A549 (cell line): ENCODE data around the gene SARDH. TPM values are rescaled to one million over a fixed set of nuclear protein-coding genes. Genes with fewer than 3 reads are reported as not detected.
A peak's percentile ranks its signal among the peaks of the same experiment; 100 is the strongest.

Experiments used
- ATAC-seq, 2 experiments: fragments of 200-7000 bp in 1 of 2; fragments of >200 bp in 1 of 2; cut with Nextera tagmentation in 1 of 2; cut with Tn5 transposase in 1 of 2; 3 replicates each; pipeline versions ENCODE4 v1.8.0 to v1.9.1; 2018 to 2020; ENCODE audit warnings: mild to moderate bottlenecking in 1 of 2, moderate library complexity in 1 of 2
- CTCF ChIA-PET: fragments of 300-600 bp; sonication (Branson Sonifier 250); formaldehyde crosslinking; extraction: SDS; loops from one replicate; lab custom pipeline; 2021; ENCODE audit warnings: antibody characterized with exemption, inconsistent platforms; lab: Yijun Ruan, JAX
- POLR2A ChIA-PET: fragments of 350-600 bp; formaldehyde crosslinking; extraction: SDS; loops from one replicate; lab custom pipeline; 2021; ENCODE audit warnings: antibody characterized with exemption, inconsistent platforms; lab: Yijun Ruan, JAX
- DNase-seq, 2 experiments: peaks; one replicate each; pipeline versions ENCODE4 v3.0.0 to v3.0.0-alpha.2; 2011 to 2016; ENCODE audit warnings: low read depth in 1 of 2, low spot score in 1 of 2
- FAIRE-seq: peaks from 2 replicates; lab custom pipeline; 2011; peaks lifted over from hg19 to GRCh38; lab: Jason Lieb, UNC
- H3K27ac ChIP-seq, 2 experiments: fragments of >200 bp; sonication (Bioruptor Twin); formaldehyde crosslinking; 3 replicates each; pipeline ENCODE4 v1.5.1; 2016 to 2017
- H3K4me1 ChIP-seq: fragments of >200 bp; sonication (Bioruptor Twin); formaldehyde crosslinking; 3 replicates; pipeline ENCODE4 v1.6.1; 2016
- H3K4me2 ChIP-seq: fragments of >200 bp; sonication (Bioruptor Twin); formaldehyde crosslinking; 3 replicates; pipeline ENCODE4 v1.6.1; 2016
- H3K4me3 ChIP-seq: fragments of >200 bp; sonication (Bioruptor Twin); formaldehyde crosslinking; 3 replicates; pipeline ENCODE4 v1.5.1; 2016
- H3K9me3 ChIP-seq: fragments of >200 bp; sonication (Bioruptor Twin); formaldehyde crosslinking; 3 replicates; pipeline ENCODE4 v1.6.1; 2016
- BHLHE40 ChIP-seq: IDR thresholded peaks from 2 replicates; pipeline ENCODE4 v1.6.1; 2012; ENCODE audit warnings: low read depth, low read length, inconsistent platforms
- CBX2 ChIP-seq: fragments of 200-600 bp; sonication (generic); IDR thresholded peaks from 2 replicates; pipeline ENCODE4 v1.6.1; 2016; ENCODE audit warnings: low read depth, mild to moderate bottlenecking, borderline replicate concordance
- CEBPB ChIP-seq, 2 experiments: fragments of >200 bp in 1 of 2; sonication (Bioruptor Twin) in 1 of 2; formaldehyde crosslinking in 1 of 2; IDR thresholded peaks; 2 replicates each; pipeline ENCODE4 v1.6.1; 2012 to 2016
- CHD4 ChIP-seq: fragments of 200-600 bp; sonication (generic); IDR thresholded peaks from 2 replicates; pipeline ENCODE4 v1.6.1; 2016; ENCODE audit warnings: antibody characterized with exemption, mild to moderate bottlenecking, borderline replicate concordance
- EHF ChIP-seq: fragments of 250-450 bp; sonication (Bioruptor Pico); IDR thresholded peaks from 2 replicates; pipeline ENCODE4 v1.5.0; 2020; ENCODE audit warnings: mild to moderate bottlenecking
- EHMT2 ChIP-seq: fragments of 200-600 bp; sonication (generic); IDR thresholded peaks from 2 replicates; pipeline ENCODE4 v1.6.1; 2016; ENCODE audit warnings: antibody characterized with exemption, low read depth, mild to moderate bottlenecking, moderate library complexity
- EP300 ChIP-seq, 2 experiments: fragments of >200 bp; sonication (Bioruptor Twin); formaldehyde crosslinking; IDR thresholded peaks; 2 replicates in 1 of 2; 3 replicates in 1 of 2; pipeline ENCODE4 v1.6.1; 2016 to 2017
- ESRRA ChIP-seq: fragments of 150-350 bp; IDR thresholded peaks from 2 replicates; pipeline ENCODE4 v1.6.1; 2014; ENCODE audit warnings: mild to moderate bottlenecking, low read length, borderline replicate concordance
- FOSB ChIP-seq: fragments of 250-450 bp; sonication (Bioruptor Pico); IDR thresholded peaks from 2 replicates; pipeline ENCODE4 v1.5.0; 2020; ENCODE audit warnings: mild to moderate bottlenecking, moderate library complexity
- HEYL ChIP-seq: fragments of 250-450 bp; sonication (Bioruptor Pico); IDR thresholded peaks from 2 replicates; pipeline ENCODE4 v1.8.0; 2021; ENCODE audit warnings: mild to moderate bottlenecking, moderate library complexity
- JUNB ChIP-seq: fragments of >200 bp; sonication (Bioruptor Twin); formaldehyde crosslinking; IDR thresholded peaks from 2 replicates; pipeline ENCODE4 v1.6.1; 2016
- KDM5A ChIP-seq: fragments of 200-600 bp; sonication (generic); IDR thresholded peaks from 2 replicates; pipeline ENCODE4 v1.6.1; 2016; ENCODE audit warnings: antibody characterized with exemption, mild to moderate bottlenecking
- MAFK ChIP-seq: fragments of 450-650 bp; IDR thresholded peaks from 2 replicates; pipeline ENCODE4 v1.6.1; 2014; ENCODE audit not compliant: partially characterized antibody
- PHF8 ChIP-seq: fragments of 200-600 bp; sonication (generic); IDR thresholded peaks from 2 replicates; pipeline ENCODE4 v1.6.1; 2016; ENCODE audit warnings: low read depth, mild to moderate bottlenecking, antibody characterized with exemption, moderate library complexity, borderline replicate concordance
- POLR2A ChIP-seq: IDR thresholded peaks from 2 replicates; pipeline ENCODE4 v1.6.1; 2012; ENCODE audit warnings: mild to moderate bottlenecking, low read length
- RARB ChIP-seq: fragments of 250-450 bp; sonication (Bioruptor Pico); IDR thresholded peaks from 2 replicates; pipeline ENCODE4 v1.8.0; 2021; ENCODE audit warnings: mild to moderate bottlenecking, moderate library complexity
- TFCP2L1 ChIP-seq: fragments of 250-450 bp; sonication (Bioruptor Pico); IDR thresholded peaks from 2 replicates; pipeline ENCODE4 v1.5.0; 2021; ENCODE audit warnings: mild to moderate bottlenecking
- ZC3H11A ChIP-seq: fragments of 450-650 bp; IDR thresholded peaks from 2 replicates; pipeline ENCODE4 v1.6.1; 2014; ENCODE audit warnings: antibody characterized with exemption, mild to moderate bottlenecking
- ZNF302 ChIP-seq: fragments of 250-450 bp; sonication (Bioruptor Pico); IDR thresholded peaks from 2 replicates; pipeline ENCODE4 v1.9.0; 2021; ENCODE audit warnings: inconsistent platforms, mild to moderate bottlenecking, moderate library complexity
- WGBS: methylation state at CpG from one replicate; pipeline ENCODE4 v1.1.6; 2017; ENCODE audit errors: missing lambda C conversion rate; 5-methylcytosine and 5-hydroxymethylcytosine counted together
- polyA plus RNA-seq, 4 experiments: library from polyadenylated mRNA; depleted of rRNA in 3 of 4; stranded (reverse); fragments of >200 nt; fragmentation: RNase III in 1 of 4; extraction: RNeasy Plus Mini Kit Qiagen cat#74134 plus additional on column Dnase treatment in 1 of 4; gene quantifications; 2 replicates in 3 of 4; 3 replicates in 1 of 4; pipeline ENCODE4 v1.2.3, GENCODE V29; 2011 to 2017
- TF ChIP-seq, protein P1 (sequence below): fragments of 450-650 bp; IDR thresholded peaks from 2 replicates; pipeline ENCODE4 v1.6.1; 2014; ENCODE audit warnings: antibody characterized with exemption
- TF ChIP-seq, protein P2 (sequence below): fragments of 150-350 bp; IDR thresholded peaks from 2 replicates; pipeline ENCODE4 v1.6.1; 2014; ENCODE audit warnings: low read depth, mild to moderate bottlenecking, low read length
- TF ChIP-seq, protein P3 (sequence below): fragments of >200 bp; sonication (Bioruptor Twin); formaldehyde crosslinking; IDR thresholded peaks from 3 replicates; pipeline ENCODE4 v1.6.1; 2016
- TF ChIP-seq, protein P4 (sequence below): fragments of 250-450 bp; sonication (Bioruptor Pico); IDR thresholded peaks from 2 replicates; pipeline ENCODE4 v1.5.0; 2020; ENCODE audit warnings: low read depth, mild to moderate bottlenecking, moderate library complexity
- TF ChIP-seq, protein P5 (sequence below): fragments of 250-450 bp; sonication (Bioruptor Pico); IDR thresholded peaks from 2 replicates; pipeline ENCODE4 v1.5.0; 2021; ENCODE audit warnings: mild to moderate bottlenecking, moderate library complexity, borderline replicate concordance
- TF ChIP-seq, protein P6 (sequence below): fragments of >200 bp; sonication (Bioruptor Twin); formaldehyde crosslinking; IDR thresholded peaks from 2 replicates; pipeline ENCODE4 v1.6.1; 2016

The SARDH gene
- polyA plus RNA-seq, 2 of the 4 experiments (the other 2 are of a cell fraction), result 0.08 TPM; not detected in 1

DNA sequence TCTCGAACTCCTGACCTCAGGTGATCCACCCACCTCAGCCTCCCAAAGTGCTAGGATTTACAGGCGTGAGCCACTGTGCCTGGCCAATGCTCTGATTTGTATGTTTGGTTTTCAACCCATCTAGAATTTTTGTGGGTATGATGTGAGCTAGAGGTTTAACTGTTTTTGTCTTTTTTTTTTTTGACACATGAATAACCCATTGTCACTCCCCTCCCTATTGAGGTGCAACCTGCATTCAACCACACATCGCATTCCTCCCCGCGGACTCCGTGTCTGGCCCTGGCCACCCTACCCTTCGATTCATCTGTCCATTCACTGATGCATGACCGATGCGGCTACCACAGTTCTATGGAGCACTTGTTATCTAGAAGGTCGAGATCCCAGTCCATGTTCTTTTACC is 119.4 kb downstream of the SARDH start:
- TF ChIP-seq KDM5A, result no peak
- TF ChIP-seq EP300 (IDR thresholded peaks at IDR 0.05), result no peak
- no peak for TF ChIP-seq CEBPB (IDR thresholded peaks at IDR 0.05)
- no peak for TF ChIP-seq PHF8
- TF ChIP-seq RARB (CRISPR knock-in tag), result no peak
- TF ChIP-seq CHD4, result no peak
- TF ChIP-seq, protein P1, sequence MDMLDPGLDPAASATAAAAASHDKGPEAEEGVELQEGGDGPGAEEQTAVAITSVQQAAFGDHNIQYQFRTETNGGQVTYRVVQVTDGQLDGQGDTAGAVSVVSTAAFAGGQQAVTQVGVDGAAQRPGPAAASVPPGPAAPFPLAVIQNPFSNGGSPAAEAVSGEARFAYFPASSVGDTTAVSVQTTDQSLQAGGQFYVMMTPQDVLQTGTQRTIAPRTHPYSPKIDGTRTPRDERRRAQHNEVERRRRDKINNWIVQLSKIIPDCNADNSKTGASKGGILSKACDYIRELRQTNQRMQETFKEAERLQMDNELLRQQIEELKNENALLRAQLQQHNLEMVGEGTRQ, result no peak
- TF ChIP-seq JUNB, result no peak
- no peak for TF ChIP-seq HEYL (CRISPR knock-in tag)
- TF ChIP-seq, protein P2, sequence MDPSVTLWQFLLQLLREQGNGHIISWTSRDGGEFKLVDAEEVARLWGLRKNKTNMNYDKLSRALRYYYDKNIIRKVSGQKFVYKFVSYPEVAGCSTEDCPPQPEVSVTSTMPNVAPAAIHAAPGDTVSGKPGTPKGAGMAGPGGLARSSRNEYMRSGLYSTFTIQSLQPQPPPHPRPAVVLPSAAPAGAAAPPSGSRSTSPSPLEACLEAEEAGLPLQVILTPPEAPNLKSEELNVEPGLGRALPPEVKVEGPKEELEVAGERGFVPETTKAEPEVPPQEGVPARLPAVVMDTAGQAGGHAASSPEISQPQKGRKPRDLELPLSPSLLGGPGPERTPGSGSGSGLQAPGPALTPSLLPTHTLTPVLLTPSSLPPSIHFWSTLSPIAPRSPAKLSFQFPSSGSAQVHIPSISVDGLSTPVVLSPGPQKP, result no peak
- TF ChIP-seq EHF (CRISPR knock-in tag), result no peak
- no peak for TF ChIP-seq CBX2
- TF ChIP-seq ZC3H11A, result no peak
- TF ChIP-seq, protein P3, sequence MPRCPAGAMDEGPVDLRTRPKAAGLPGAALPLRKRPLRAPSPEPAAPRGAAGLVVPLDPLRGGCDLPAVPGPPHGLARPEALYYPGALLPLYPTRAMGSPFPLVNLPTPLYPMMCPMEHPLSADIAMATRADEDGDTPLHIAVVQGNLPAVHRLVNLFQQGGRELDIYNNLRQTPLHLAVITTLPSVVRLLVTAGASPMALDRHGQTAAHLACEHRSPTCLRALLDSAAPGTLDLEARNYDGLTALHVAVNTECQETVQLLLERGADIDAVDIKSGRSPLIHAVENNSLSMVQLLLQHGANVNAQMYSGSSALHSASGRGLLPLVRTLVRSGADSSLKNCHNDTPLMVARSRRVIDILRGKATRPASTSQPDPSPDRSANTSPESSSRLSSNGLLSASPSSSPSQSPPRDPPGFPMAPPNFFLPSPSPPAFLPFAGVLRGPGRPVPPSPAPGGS, result no peak
- TF ChIP-seq, all 56 proteins: peak for 0
- POLR2A ChIA-PET, result no interaction called here
- Histone ChIP-seq H3K9me3 (peaks cover 7% of the 10 kb centered on the region; the same call in 2 of the 3 replicates), H3K4me3 (no peak overlapping the region), H3K4me2 (no peak overlapping the region), H3K4me1 (no peaks in the 10 kb centered on the region), H3K27ac (no peak overlapping the region)
- ATAC-seq, result no peak
- no peak for DNase-seq
- 55% methylated on average over 10 of the region's 10 CpGs for WGBS
- no peak for FAIRE-seq
- CTCF ChIA-PET, result interaction anchor here (1.3 kb wide), 1 partner anchor 11 kb away, joined by 3 read pairs; no protein-coding TSS in a partner anchor

DNA sequence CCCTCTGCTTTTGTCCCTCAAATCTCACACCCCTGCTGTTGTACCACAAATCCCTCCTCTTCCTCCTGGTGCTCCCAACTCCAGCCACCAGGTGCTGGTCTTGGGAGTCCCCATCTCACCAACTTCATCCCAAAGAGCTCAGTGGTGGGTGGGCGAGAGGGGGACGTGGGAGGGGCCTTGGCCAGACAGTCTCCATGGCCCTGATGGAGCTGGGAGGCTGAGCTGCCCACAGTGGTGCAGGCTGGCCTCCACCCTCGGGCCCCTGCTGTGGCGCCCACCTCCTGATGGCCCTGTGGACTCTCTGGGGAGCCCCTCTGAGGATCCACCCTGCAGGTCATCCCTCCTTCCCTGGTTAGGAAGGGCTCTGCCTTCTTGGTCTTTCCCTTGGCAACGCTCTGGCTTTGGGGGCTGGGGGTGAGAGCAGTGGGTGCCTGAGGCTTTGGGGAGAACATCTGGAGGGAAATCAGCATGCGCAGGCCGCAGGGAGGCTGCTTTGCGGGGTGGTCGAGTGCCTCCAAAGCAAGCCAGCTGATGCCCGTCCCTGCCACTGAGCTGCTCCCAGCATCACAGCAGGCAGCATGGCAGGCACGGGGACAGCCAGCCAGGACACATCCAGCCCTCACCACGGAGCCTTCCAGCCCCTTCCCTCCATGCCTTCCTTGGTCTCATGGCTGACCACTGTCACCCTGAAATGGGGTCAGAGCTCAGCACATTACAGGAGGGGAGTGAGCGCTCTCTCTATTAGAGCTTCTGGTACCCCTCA is 121.3 kb downstream of the SARDH start:
- TF ChIP-seq KDM5A (no peak), FOSB (no peak), POLR2A (no peak)
- TF ChIP-seq, protein P4, sequence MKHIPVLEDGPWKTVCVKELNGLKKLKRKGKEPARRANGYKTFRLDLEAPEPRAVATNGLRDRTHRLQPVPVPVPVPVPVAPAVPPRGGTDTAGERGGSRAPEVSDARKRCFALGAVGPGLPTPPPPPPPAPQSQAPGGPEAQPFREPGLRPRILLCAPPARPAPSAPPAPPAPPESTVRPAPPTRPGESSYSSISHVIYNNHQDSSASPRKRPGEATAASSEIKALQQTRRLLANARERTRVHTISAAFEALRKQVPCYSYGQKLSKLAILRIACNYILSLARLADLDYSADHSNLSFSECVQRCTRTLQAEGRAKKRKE (CRISPR knock-in tag), result no peak
- TF ChIP-seq, all 56 proteins: peak for 0
- 0 out of 3 replicates have a peak, but pooled peaks cover 1% of the 10 kb centered on the region for H3K9me3 ChIP-seq
- ChIA-PET CTCF (interaction anchor here (1.7 kb wide), 1 partner anchor 8 kb away, joined by 4 read pairs; no protein-coding TSS in a partner anchor), POLR2A (no interaction called here)
- no peaks in the 10 kb centered on the region for H3K4me1 ChIP-seq
- no peak for ATAC-seq
- no peak overlapping the region for H3K4me2 ChIP-seq
- 27% methylated on average over 8 of the region's 13 CpGs for WGBS
- no peak overlapping the region for H3K4me3 ChIP-seq
- no peak overlapping the region for H3K27ac ChIP-seq
- FAIRE-seq, result no peak
- no peak for DNase-seq

DNA sequence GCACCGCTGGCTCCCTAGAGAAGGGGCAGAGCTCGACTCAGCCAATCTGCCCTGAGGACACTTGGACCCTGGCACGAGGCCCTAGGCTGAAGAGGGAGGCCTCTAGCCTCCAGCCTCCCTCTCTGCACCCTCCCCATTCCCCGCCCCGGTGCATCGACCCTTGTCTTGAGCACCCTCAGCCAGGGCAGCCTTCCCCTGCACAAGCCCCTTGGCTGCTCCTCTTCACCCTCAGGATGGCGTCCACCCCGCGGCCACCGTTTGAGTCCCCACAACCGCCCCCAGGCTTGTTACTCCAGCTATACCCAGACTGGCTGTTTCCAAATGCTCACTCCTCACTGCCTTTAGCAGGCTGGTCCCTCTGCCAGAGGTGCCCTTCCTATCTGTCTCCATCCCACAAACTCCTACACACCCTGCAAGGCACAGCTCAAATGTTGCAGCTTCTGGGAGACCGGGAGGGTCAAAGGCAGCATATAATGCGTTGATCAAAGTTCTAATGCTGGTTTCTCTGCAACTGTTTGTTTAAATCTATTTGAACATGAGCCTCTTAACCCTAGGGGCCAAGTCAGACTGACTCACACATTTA is 122.5 kb downstream of the SARDH start:
- Histone ChIP-seq H3K4me3 (no peak overlapping the region), H3K9me3 (no peaks in the 10 kb centered on the region), H3K4me1 (no peaks in the 10 kb centered on the region), H3K27ac (no peak overlapping the region), H3K4me2 (no peak overlapping the region)
- ChIA-PET POLR2A (no interaction called here), CTCF (interaction anchor here (1.7 kb wide), 1 partner anchor 10 kb away, joined by 4 read pairs; no protein-coding TSS in a partner anchor)
- FAIRE-seq (no peak), ATAC-seq (peak in 1 of 2 experiments; percentile 27; a peak in 3 of 6 replicates), DNase-seq (no peak)
- WGBS, result 30% methylated on average over 10 of the region's 13 CpGs
- no peak for TF ChIP-seq FOSB
- no peak for TF ChIP-seq ESRRA
- no peak for TF ChIP-seq BHLHE40
- TF ChIP-seq EP300 (IDR thresholded peaks at IDR 0.05), result no peak
- TF ChIP-seq, protein P3, result no peak
- TF ChIP-seq, protein P5, sequence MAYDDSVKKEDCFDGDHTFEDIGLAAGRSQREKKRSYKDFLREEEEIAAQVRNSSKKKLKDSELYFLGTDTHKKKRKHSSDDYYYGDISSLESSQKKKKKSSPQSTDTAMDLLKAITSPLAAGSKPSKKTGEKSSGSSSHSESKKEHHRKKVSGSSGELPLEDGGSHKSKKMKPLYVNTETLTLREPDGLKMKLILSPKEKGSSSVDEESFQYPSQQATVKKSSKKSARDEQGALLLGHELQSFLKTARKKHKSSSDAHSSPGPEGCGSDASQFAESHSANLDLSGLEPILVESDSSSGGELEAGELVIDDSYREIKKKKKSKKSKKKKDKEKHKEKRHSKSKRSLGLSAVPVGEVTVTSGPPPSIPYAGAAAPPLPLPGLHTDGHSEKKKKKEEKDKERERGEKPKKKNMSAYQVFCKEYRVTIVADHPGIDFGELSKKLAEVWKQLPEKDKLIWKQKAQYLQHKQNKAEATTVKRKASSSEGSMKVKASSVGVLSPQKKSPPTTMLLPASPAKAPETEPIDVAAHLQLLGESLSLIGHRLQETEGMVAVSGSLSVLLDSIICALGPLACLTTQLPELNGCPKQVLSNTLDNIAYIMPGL (CRISPR knock-in tag), result no peak
- TF ChIP-seq, protein P6, sequence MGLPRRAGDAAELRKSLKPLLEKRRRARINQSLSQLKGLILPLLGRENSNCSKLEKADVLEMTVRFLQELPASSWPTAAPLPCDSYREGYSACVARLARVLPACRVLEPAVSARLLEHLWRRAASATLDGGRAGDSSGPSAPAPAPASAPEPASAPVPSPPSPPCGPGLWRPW, result no peak
- no peak for TF ChIP-seq MAFK
- TF ChIP-seq TFCP2L1 (CRISPR knock-in tag), result no peak
- TF ChIP-seq ZNF302 (CRISPR knock-in tag), result no peak
- no peak for TF ChIP-seq EHMT2
